GM12878 (cell line): ENCODE results near the gene ARHGAP15. TPM values are rescaled to one million over a fixed set of nuclear protein-coding genes. Genes with fewer than 3 reads are reported as not detected.

ENCODE experiments used
- ATAC-seq: fragments of 200-7000 bp; cut with Tn5 transposase; 3 replicates; pipeline ENCODE4 v1.9.1; 2020; ENCODE audit warnings: mild to moderate bottlenecking, moderate library complexity
- BruUV-seq: library from RNA; stranded (reverse); fragments of 400-500 nt; replicated peaks from 2 replicates; lab custom pipeline; 2021; lab: Mats Ljungman, UMichigan
- CTCF ChIA-PET: fragments of 300-600 bp; sonication (Branson Sonifier 250); formaldehyde crosslinking; extraction: SDS; loops from one replicate; lab custom pipeline; 2021; ENCODE audit warnings: inconsistent platforms; lab: Yijun Ruan, JAX
- POLR2A ChIA-PET: fragments of 350-600 bp; formaldehyde crosslinking; extraction: SDS; loops from one replicate; lab custom pipeline; 2021; ENCODE audit warnings: inconsistent platforms; lab: Charles Lee
- RAD21 ChIA-PET: fragments of 300-600 bp; sonication (Branson Sonifier 250); formaldehyde crosslinking; loops from one replicate; lab custom pipeline; 2023; ENCODE audit warnings: antibody characterized with exemption; ENCODE audit not compliant: unreplicated experiment; lab: Charles Lee
- SMC1A ChIA-PET: fragments of 300-600 bp; sonication (Branson Sonifier 250); formaldehyde crosslinking; loops from one replicate; lab custom pipeline; 2023; ENCODE audit not compliant: unreplicated experiment, uncharacterized antibody; lab: Charles Lee
- DNase-seq: peaks from one replicate; pipeline ENCODE4 v3.0.0-alpha.2; 2011; ENCODE audit warnings: low read depth, low spot score
- FAIRE-seq: peaks from 3 replicates; lab custom pipeline; 2011; peaks lifted over from hg19 to GRCh38; lab: Jason Lieb, UNC
- H2AFZ ChIP-seq: 2 replicates; pipeline ENCODE4 v1.6.0; 2011; ENCODE audit warnings: low read depth, low read length, control low read depth; ENCODE audit not compliant: control insufficient read depth
- H3K27ac ChIP-seq: 2 replicates; pipeline ENCODE4 v1.5.1; 2011; ENCODE audit warnings: control low read depth; ENCODE audit not compliant: control insufficient read depth, insufficient read depth
- H3K27me3 ChIP-seq, 2 experiments: replicated peaks in 1 of 2; 2 replicates each; pipeline versions ENCODE4 v1.6.0 to v1.6.1; 2011; ENCODE audit warnings: low read length in 1 of 2; ENCODE audit not compliant: control insufficient read depth in 2 of 2, insufficient read depth in 2 of 2
- H3K36me3 ChIP-seq, 2 experiments: 2 replicates each; pipeline ENCODE4 v1.5.1; 2011; ENCODE audit warnings: low read length in 1 of 2; ENCODE audit not compliant: control insufficient read depth in 2 of 2, insufficient read depth in 2 of 2
- H3K4me1 ChIP-seq: 2 replicates; pipeline ENCODE4 v1.6.1; 2011; ENCODE audit warnings: mild to moderate bottlenecking, low read length, moderate library complexity, mixed read lengths; ENCODE audit not compliant: control insufficient read depth, insufficient read depth
- H3K4me2 ChIP-seq: 2 replicates; pipeline ENCODE4 v1.6.0; 2011; ENCODE audit warnings: control low read depth; ENCODE audit not compliant: control insufficient read depth, insufficient read depth
- H3K4me3 ChIP-seq: fragments of 200-600 bp; sonication (generic); 2 replicates; pipeline ENCODE4 v1.5.1; 2016
- H3K79me2 ChIP-seq: 2 replicates; pipeline ENCODE4 v1.6.0; 2011; ENCODE audit warnings: low read length; ENCODE audit not compliant: control insufficient read depth, insufficient read depth
- H3K9ac ChIP-seq: 2 replicates; pipeline ENCODE4 v1.8.0; 2011; ENCODE audit warnings: low read length, control low read depth, mixed read lengths; ENCODE audit not compliant: control insufficient read depth, insufficient read depth
- H3K9me3 ChIP-seq: replicated peaks from 3 replicates; pipeline ENCODE4 v1.5.1; 2011; ENCODE audit warnings: mild to moderate bottlenecking, low read length; ENCODE audit not compliant: control insufficient read depth, insufficient read depth
- H4K20me1 ChIP-seq: 2 replicates; pipeline ENCODE4 v1.6.0; 2011; ENCODE audit not compliant: control insufficient read depth, insufficient read depth
- ATF2 ChIP-seq: IDR thresholded peaks from 2 replicates; pipeline ENCODE4 v1.6.1; 2012; ENCODE audit warnings: low read length, inconsistent platforms
- CBX5 ChIP-seq: sonication (generic); IDR thresholded peaks from 2 replicates; pipeline ENCODE4 v1.6.1; 2016; ENCODE audit warnings: low read depth, moderate library complexity, mild to moderate bottlenecking, inconsistent platforms
- EED ChIP-seq: sonication (generic); IDR thresholded peaks from 2 replicates; pipeline ENCODE4 v1.6.1; 2016; ENCODE audit warnings: antibody characterized with exemption, low read depth
- IKZF1 ChIP-seq: fragments of 450-650 bp; conservative IDR thresholded peaks from 2 replicates; pipeline ENCODE4 v1.6.1; 2017; ENCODE audit warnings: antibody characterized with exemption, mild to moderate bottlenecking
- JUNB ChIP-seq: IDR thresholded peaks from 2 replicates; pipeline ENCODE4 v1.6.1; 2016; ENCODE audit warnings: antibody characterized with exemption, mild to moderate bottlenecking
- MEF2A ChIP-seq: IDR thresholded peaks from 2 replicates; pipeline ENCODE4 v1.6.1; 2011; ENCODE audit warnings: low read depth, mild to moderate bottlenecking, low read length, moderate library complexity; ENCODE audit not compliant: insufficient read depth
- MTA2 ChIP-seq: fragments of 450-650 bp; IDR thresholded peaks from 2 replicates; pipeline ENCODE4 v1.6.1; 2016; ENCODE audit warnings: low read depth, mild to moderate bottlenecking, moderate library complexity
- NFIC ChIP-seq: IDR thresholded peaks from 2 replicates; pipeline ENCODE4 v1.6.1; 2012; ENCODE audit warnings: low read depth, mild to moderate bottlenecking, inconsistent platforms, low read length, moderate library complexity
- RELA ChIP-seq: fragments of 450-650 bp; IDR thresholded peaks from 2 replicates; pipeline ENCODE4 v1.8.0; 2014; ENCODE audit warnings: borderline replicate concordance; ENCODE audit not compliant: partially characterized antibody
- SIX5 ChIP-seq: IDR thresholded peaks from 2 replicates; pipeline ENCODE4 v1.6.1; 2011; ENCODE audit warnings: mild to moderate bottlenecking, low read depth, low read length, moderate library complexity; ENCODE audit not compliant: severe bottlenecking
- SMC3 ChIP-seq: IDR thresholded peaks from 2 replicates; pipeline ENCODE4 v1.6.1; 2011; ENCODE audit warnings: low read length, improper control_type of control experiment, borderline replicate concordance
- TCF7 ChIP-seq: IDR thresholded peaks from 2 replicates; pipeline ENCODE4 v1.6.1; 2014; ENCODE audit warnings: antibody characterized with exemption, borderline replicate concordance
- WRNIP1 ChIP-seq: IDR thresholded peaks from 2 replicates; pipeline ENCODE4 v1.6.1; 2011; ENCODE audit warnings: low read depth, low read length, improper control_type of control experiment, borderline replicate concordance
- YBX1 ChIP-seq: fragments of 450-650 bp; IDR thresholded peaks from 2 replicates; pipeline ENCODE4 v1.6.1; 2016; ENCODE audit warnings: antibody characterized with exemption
- ZNF207 ChIP-seq: fragments of 450-650 bp; IDR thresholded peaks from 2 replicates; pipeline ENCODE4 v1.6.1; 2014; ENCODE audit warnings: antibody characterized with exemption, mild to moderate bottlenecking, borderline replicate concordance
- whole genome bisulfite sequencing: methylation state at CpG from one replicate; pipeline ENCODE4 v1.1.6; 2016; ENCODE audit warnings: low lambda C conversion rate; ENCODE audit not compliant: insufficient replicate concordance, insufficient coverage; ENCODE audit errors: missing lambda C conversion rate; 5-methylcytosine and 5-hydroxymethylcytosine counted together
- in situ Hi-C: fragments of 300-500 bp; cut with MboI; formaldehyde crosslinking; loops from 9 replicates; pipeline ENCODE4 v1.14.3; 2018; ENCODE audit warnings: mixed read lengths
- intact Hi-C: fragments of 100-400 bp; cut with micrococcal nuclease; formaldehyde crosslinking; loops from one replicate; pipeline ENCODE4 v1.14.2; 2022; ENCODE audit not compliant: unreplicated experiment
- polyA plus RNA-seq, 11 experiments: library from polyadenylated mRNA; depleted of rRNA in 4 of 11; unstranded in 6 of 11; stranded (reverse) in 5 of 11; fragments of >200 nt; fragmentation: Nextera tagmentation in 4 of 11; fragmentation: Illumina TruSeq in 1 of 11; extraction: Ambion mirVana in 4 of 11; extraction: Trizol in 1 of 11; gene quantifications; 1 replicate in 1 of 11; 2 replicates in 10 of 11; pipeline versions ENCODE4 v1.2.1 to v1.2.3, GENCODE V29; 2011 to 2016; ENCODE audit warnings: inconsistent platforms in 2 of 11, missing spikeins in 2 of 11, low read depth in 1 of 11
- total RNA-seq, 4 experiments: library from RNA; depleted of rRNA in 3 of 4; stranded (reverse); fragments of >200 nt in 3 of 4; fragmentation: Illumina TruSeq in 1 of 4; extraction: Trizol in 1 of 4; gene quantifications; 2 replicates each; pipeline versions ENCODE4 v1.2.1 to v1.2.3, GENCODE V29; 2013 to 2021
- TF ChIP-seq, protein P1 (sequence below): fragments of 450-650 bp; IDR thresholded peaks from 2 replicates; pipeline ENCODE4 v1.6.1; 2016; ENCODE audit warnings: mild to moderate bottlenecking, moderate library complexity, borderline replicate concordance

ARHGAP15 gene
- total and polyA plus RNA-seq, 10 of the 15 experiments (the other 5 are each of a cell fraction or from before 2014, with no cell fraction given) = 38.0 to 92.6 (median 66.7) TPM

DNA sequence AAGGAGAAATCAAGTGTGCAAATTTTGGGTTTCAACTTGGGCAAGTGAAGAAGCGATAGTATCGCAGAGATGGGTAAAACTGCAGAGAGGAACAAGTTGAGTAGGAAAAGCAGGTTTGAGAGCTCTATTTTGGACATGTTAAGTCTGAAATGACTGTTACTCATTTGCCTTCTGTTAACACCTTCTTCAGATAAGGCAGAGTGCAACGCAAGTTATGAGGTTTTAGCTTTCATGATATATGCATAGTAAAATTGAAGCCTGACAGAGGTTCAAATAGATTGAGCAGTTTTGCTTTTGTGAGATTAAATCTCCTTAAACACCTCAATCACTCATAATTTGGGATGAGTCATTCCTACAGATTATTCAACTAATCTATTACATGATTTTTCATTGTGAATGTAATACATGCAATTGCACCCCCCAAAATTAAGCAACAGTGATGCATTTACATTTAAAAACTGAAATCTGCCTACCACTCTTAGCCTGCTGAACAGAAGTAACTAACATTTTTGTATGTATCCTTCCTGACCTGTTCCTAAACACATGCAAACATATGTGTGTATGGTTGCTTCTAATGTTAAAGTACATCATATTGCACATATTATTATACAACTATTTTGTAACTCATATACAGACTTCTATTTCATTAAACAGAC, 575.4 kb downstream of the ARHGAP15 start:
- Histone ChIP-seq H3K4me2 (no peak overlapping the region), H3K4me3 (no peak overlapping the region), H3K9ac (no peak overlapping the region), H4K20me1 (no peaks in the 10 kb centered on the region), H3K27ac (no peak overlapping the region), H3K4me1 (no peaks in the 10 kb centered on the region; the same call in 1 of the 2 replicates), H3K36me3 (no peaks in the 10 kb centered on the region; a peak in 2 of 4 replicates), H3K9me3 (no peaks in the 10 kb centered on the region), H3K27me3 (no peaks in the 10 kb centered on the region), H2AFZ (no peak overlapping the region), H3K79me2 (no peaks in the 10 kb centered on the region)
- RAD21 ChIA-PET = no interaction called here
- intact Hi-C loops = no loop called here
- CTCF ChIA-PET = no interaction called here
- WGBS = 34% methylated on average over 3 of the region's 3 CpGs
- POLR2A ChIA-PET = no interaction called here
- peak; percentile 50 for ATAC-seq
- peak; percentile 73 for FAIRE-seq
- no peak for DNase-seq
- TSS peak; percentile 16 for BruUV-seq
- in situ Hi-C loops = no loop called here
- SMC1A ChIA-PET = interaction anchor here (1.3 kb wide), 1 partner anchor 11 kb away, joined by 3 read pairs; no protein-coding TSS in a partner anchor
- TF ChIP-seq YBX1 = no peak
- peak; percentile 46; the same call in 1 of the 2 replicates for TF ChIP-seq JUNB
- no peak for TF ChIP-seq WRNIP1
- no peak for TF ChIP-seq RELA
- no peak for TF ChIP-seq TCF7
- TF ChIP-seq MEF2A = 0 out of 2 replicates have a peak, but pooled peaks have one; percentile 30
- no peak for TF ChIP-seq SMC3
- no peak for TF ChIP-seq EED
- TF ChIP-seq CBX5 = no peak
- TF ChIP-seq ZNF207 = no peak
- TF ChIP-seq ATF2 = peak; percentile 32; the same call in 1 of the 2 replicates
- no peak for TF ChIP-seq SIX5
- peak; percentile 40 for TF ChIP-seq NFIC
- 0 out of 2 replicates have a peak, but pooled peaks have one; percentile 24 for TF ChIP-seq IKZF1
- TF ChIP-seq MTA2 = 0 out of 2 replicates have a peak, but pooled peaks have one; percentile 33
- TF ChIP-seq, protein P1, sequence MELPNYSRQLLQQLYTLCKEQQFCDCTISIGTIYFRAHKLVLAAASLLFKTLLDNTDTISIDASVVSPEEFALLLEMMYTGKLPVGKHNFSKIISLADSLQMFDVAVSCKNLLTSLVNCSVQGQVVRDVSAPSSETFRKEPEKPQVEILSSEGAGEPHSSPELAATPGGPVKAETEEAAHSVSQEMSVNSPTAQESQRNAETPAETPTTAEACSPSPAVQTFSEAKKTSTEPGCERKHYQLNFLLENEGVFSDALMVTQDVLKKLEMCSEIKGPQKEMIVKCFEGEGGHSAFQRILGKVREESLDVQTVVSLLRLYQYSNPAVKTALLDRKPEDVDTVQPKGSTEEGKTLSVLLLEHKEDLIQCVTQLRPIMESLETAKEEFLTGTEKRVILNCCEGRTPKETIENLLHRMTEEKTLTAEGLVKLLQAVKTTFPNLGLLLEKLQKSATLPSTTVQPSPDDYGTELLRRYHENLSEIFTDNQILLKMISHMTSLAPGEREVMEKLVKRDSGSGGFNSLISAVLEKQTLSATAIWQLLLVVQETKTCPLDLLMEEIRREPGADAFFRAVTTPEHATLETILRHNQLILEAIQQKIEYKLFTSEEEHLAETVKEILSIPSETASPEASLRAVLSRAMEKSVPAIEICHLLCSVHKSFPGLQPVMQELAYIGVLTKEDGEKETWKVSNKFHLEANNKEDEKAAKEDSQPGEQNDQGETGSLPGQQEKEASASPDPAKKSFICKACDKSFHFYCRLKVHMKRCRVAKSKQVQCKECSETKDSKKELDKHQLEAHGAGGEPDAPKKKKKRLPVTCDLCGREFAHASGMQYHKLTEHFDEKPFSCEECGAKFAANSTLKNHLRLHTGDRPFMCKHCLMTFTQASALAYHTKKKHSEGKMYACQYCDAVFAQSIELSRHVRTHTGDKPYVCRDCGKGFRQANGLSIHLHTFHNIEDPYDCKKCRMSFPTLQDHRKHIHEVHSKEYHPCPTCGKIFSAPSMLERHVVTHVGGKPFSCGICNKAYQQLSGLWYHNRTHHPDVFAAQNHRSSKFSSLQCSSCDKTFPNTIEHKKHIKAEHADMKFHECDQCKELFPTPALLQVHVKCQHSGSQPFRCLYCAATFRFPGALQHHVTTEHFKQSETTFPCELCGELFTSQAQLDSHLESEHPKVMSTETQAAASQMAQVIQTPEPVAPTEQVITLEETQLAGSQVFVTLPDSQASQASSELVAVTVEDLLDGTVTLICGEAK = no peak
